Activated CD4-positive, alpha-beta T cell treated with anti-CD3 and anti-CD28 coated beads for 36 hours (primary cell): ENCODE data around the gene FNBP1. TPM values are rescaled to one million over a fixed set of nuclear protein-coding genes. Genes with fewer than 3 reads are reported as not detected.
"Not testable (repeated sequence)": the region's sequence is repeated elsewhere in the genome, so short reads cannot be mapped to it uniquely, and the experiment has no call there.

Experiments
- ATAC-seq: fragments of 200-7000 bp; cut with Tn5 transposase; one replicate; pipeline ENCODE4 v1.10.0; 2021; ENCODE audit warnings: mild to moderate bottlenecking, moderate library complexity
- CTCF ChIA-PET: fragments of 350-600 bp; sonication (Branson Sonifier 250); formaldehyde crosslinking; loops from one replicate; lab custom pipeline; 2021; ENCODE audit warnings: antibody characterized with exemption; lab: Charles Lee
- POLR2A ChIA-PET: fragments of 350-600 bp; sonication (Branson Sonifier 250); formaldehyde crosslinking; loops from one replicate; lab custom pipeline; 2021; ENCODE audit warnings: antibody characterized with exemption, inconsistent platforms; lab: Charles Lee
- DNase-seq: peaks from one replicate; pipeline ENCODE4 v3.0.0-alpha.2; 2020
- H3K27ac Mint-ChIP-seq: one replicate; pipeline ENCODE4 v1.8.0; 2021; ENCODE audit warnings: mixed read lengths
- H3K27me3 Mint-ChIP-seq: one replicate; pipeline ENCODE4 v1.8.0; 2021; ENCODE audit warnings: mixed read lengths
- H3K36me3 Mint-ChIP-seq: one replicate; pipeline ENCODE4 v1.8.0; 2021; ENCODE audit warnings: low read depth, mixed read lengths
- H3K4me1 Mint-ChIP-seq: one replicate; pipeline ENCODE4 v1.8.0; 2021; ENCODE audit warnings: mixed read lengths
- H3K4me3 Mint-ChIP-seq: one replicate; pipeline ENCODE4 v1.8.0; 2021; ENCODE audit warnings: mild to moderate bottlenecking, moderate library complexity, mixed read lengths
- H3K9me3 Mint-ChIP-seq: one replicate; pipeline ENCODE4 v1.8.0; 2021; ENCODE audit warnings: low read depth, mixed read lengths
- intact Hi-C, 2 experiments: fragments of 100-400 bp; cut with DNase I in 1 of 2; cut with micrococcal nuclease in 1 of 2; formaldehyde crosslinking; loops; one replicate each; pipeline versions ENCODE4 v1.14.2 to v1.15.1; 2022 to 2024; cut with DNase I, micrococcal nuclease
- total RNA-seq, 2 experiments: library from RNA; stranded (reverse); gene quantifications; one replicate each; pipeline ENCODE4 v1.2.3, GENCODE V29; 2021

The FNBP1 gene
- total RNA-seq, 2 experiments from 2014 or later, result 254 to 354 TPM

DNA sequence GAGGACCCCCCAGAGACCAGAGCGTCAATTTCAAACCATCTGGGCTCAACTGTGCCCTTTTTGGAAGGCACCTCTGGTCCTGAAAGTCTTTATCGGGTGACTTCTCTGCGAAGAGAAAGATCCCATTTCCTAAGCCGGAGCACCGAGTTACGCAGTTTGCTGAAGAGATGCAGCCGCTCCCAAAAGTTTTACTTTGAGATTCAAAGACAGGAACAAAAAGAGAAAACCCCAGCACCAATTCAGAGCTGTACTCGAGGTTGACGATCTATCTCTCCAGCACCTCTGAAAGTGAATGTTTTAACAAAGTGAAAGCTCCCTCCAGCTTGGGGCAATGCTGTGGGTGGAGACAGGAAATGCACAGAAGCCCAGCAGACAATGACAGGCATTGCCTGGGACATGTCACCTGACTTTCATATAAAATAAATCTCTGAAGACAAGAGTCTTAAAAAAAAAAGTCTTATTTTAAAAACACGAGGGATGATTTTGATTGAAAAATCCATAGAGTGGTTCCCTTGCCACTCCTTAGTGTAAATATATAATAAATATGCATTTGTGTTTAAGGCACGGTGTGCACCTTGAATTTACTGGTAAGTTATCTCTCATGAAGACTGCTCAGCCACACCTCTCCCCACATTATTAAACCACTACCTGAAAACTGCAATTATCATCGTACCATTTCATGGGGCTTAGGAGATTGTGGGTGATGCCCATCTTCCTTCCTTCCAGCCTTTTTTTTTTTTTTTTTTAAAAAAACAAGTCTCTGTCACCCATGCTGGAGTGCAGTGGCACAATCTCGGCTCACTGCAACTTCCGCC, 79.9 kb downstream of the FNBP1 start:
- peak; percentile 86 for DNase-seq
- ChIA-PET POLR2A (interaction anchor here (0.7 to 1.8 kb wide), 9 partner anchors 29 to 165 kb away, joined by 3 to 9 read pairs (median 5); partner anchors contain the start of gene FNBP1), CTCF (interaction anchor here (0.7 to 1.9 kb wide), 11 partner anchors 10 to 90 kb away, joined by 3 to 12 read pairs (median 4); partner anchors contain the start of gene GPR107)
- Mint-ChIP-seq H3K4me3 (peak overlapping the region; percentile 76), H3K36me3 (peaks cover 77% of the 10 kb centered on the region), H3K27ac (peak overlapping the region; percentile 96), H3K9me3 (no peaks in the 10 kb centered on the region), H3K4me1 (peaks cover 87% of the 10 kb centered on the region), H3K27me3 (no peaks in the 10 kb centered on the region)
- intact Hi-C loops, result loop anchor here (1.0 to 10.0 kb wide), 5 partner anchors 30 to 872 kb away; partner anchors contain the start of gene ABL1 (in 1 of the 2)
- ATAC-seq, result peak; percentile 94

DNA sequence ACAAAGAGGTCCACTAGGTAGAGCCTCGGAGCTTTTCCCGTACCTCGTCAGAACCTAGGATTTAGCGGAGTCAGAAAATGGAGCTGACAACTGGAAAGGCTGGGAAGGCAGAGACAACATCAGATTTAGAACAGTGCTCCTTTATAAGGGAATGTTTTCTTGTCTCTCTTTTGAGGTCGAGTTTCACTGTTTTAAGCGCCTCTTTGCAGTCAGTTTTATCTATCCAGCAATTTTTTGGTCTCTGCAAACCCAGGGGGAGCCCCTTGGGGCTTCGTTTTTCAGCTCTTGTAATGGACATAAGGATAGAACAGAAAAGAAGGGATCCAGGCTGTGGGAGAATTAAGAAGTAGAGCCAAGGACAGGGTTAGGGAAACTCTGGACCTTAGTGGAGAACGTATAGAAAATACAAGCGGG, 80.5 kb downstream of the FNBP1 start:
- Mint-ChIP-seq H3K4me3 (peak overlapping the region; percentile 76), H3K27ac (peak overlapping the region; percentile 96), H3K36me3 (peaks cover 79% of the 10 kb centered on the region), H3K9me3 (no peaks in the 10 kb centered on the region), H3K27me3 (no peaks in the 10 kb centered on the region), H3K4me1 (peaks cover 92% of the 10 kb centered on the region)
- DNase-seq (no peak), ATAC-seq (no peak)
- intact Hi-C loops, result loop anchor here (2.0 to 10.0 kb wide), 4 partner anchors 30 to 872 kb away; partner anchors contain the start of gene ABL1 (in 1 of the 2)
- ChIA-PET POLR2A (interaction anchor here (0.6 to 1.8 kb wide), 8 partner anchors 29 to 165 kb away, joined by 3 to 9 read pairs (median 5); partner anchors contain the start of gene FNBP1), CTCF (interaction anchor here (0.8 to 1.5 kb wide), 8 partner anchors 11 to 91 kb away, joined by 3 to 5 read pairs (median 4); partner anchors contain the start of gene GPR107)

DNA sequence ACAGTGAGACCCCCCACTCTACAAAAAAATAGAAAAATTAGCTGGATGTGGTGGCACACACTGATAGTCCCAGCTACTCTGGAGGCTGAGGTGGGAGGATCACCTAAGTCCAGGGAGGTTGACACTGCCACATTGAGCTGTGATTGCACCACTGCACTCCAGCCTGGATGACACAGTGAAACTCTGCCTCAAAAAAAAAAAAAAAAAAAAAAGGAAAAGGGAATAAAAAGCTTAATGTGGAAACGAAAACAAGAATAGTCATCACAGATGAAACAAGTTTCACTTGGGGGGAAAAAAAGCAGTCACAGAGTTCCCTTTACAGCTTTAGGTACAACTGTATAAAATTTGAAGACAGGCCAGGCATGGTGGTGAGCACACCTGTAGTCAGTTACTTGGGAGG, 84.2 kb downstream of the FNBP1 start:
- intact Hi-C loops, result no loop called here
- ChIA-PET POLR2A (interaction anchor here (0.8 to 1.6 kb wide), 5 partner anchors 26 to 72 kb away, joined by 3 to 9 read pairs (median 4); no protein-coding TSS in a partner anchor), CTCF (interaction anchor here (0.8 to 3.2 kb wide), 4 partner anchors 10 to 182 kb away, joined by 3 to 18 read pairs (median 8); no protein-coding TSS in a partner anchor)
- Mint-ChIP-seq H3K27ac (peak overlapping the region; percentile 89), H3K27me3 (no peaks in the 10 kb centered on the region), H3K4me1 (peaks cover 83% of the 10 kb centered on the region), H3K4me3 (no peak overlapping the region), H3K9me3 (no peaks in the 10 kb centered on the region), H3K36me3 (peaks cover 73% of the 10 kb centered on the region)
- DNase-seq, result peak; percentile 32
- ATAC-seq, result no peak

DNA sequence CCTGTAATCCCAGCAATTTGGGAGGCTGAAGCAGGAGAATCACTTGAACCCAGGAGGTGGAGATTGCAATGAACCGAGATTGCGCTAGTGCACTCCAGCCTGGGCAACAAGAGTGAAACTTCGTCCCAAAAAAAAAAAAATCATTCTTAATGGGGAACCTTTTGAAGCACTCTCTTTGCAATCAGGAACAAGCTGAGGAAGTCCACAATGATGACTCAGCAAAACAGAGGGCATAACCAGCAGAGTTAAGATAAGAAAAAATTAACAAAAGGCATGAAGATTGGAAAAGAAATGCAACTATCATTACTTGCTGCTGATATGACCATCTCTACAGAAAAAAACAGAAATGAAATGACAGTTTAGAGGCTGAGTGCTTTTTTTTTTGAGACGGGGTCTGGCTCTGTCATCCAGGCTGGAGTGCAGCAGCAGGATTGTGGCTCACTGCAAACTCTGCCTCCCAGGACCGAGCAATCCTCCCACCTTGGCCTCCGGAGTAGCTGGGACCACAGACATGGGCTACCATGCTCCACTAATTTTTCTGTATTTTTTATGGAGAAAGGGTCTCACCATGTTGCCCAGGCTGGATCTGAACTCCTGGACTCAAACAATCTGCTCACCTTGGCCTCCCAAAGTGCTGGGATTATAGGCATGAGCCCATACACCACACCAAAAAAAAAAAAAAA, 88.0 kb downstream of the FNBP1 start:
- H3K27ac Mint-ChIP-seq, result peak overlapping the region; percentile 66

DNA sequence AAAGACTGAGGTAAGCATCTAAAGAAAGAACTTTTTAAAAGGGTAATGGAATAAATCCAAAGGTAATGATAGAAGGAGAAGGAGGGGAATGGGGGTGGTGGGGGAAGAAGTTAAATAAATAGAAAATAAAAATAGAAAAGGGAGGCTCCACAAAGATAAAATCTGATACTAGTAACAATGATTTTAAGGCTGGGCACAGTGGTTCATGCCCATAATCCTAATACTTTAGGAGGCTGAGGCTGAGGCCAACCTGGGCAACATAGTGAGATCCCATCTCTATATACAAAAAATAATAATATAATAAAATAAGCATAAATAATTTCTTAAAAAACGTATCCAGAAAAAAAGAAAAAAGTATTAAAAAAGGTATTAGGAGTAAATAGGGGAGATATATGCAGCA, 89.3 kb downstream of the FNBP1 start:
- no peak for DNase-seq
- Mint-ChIP-seq H3K27me3 (no peaks in the 10 kb centered on the region), H3K9me3 (no peaks in the 10 kb centered on the region), H3K4me1 (peaks cover 62% of the 10 kb centered on the region), H3K27ac (peak overlapping the region; percentile 31), H3K4me3 (no peak overlapping the region), H3K36me3 (peaks cover 71% of the 10 kb centered on the region)
- CTCF ChIA-PET, result no interaction called here
- intact Hi-C loops, result no loop called here
- no peak for ATAC-seq
- POLR2A ChIA-PET, result no interaction called here

More for the DNA sequence above, 88.0 kb downstream of the FNBP1 start:
- intact Hi-C loops, result no loop called here
- Mint-ChIP-seq H3K27me3 (no peaks in the 10 kb centered on the region), H3K9me3 (no peaks in the 10 kb centered on the region), H3K36me3 (peaks cover 68% of the 10 kb centered on the region), H3K4me1 (peaks cover 61% of the 10 kb centered on the region), H3K4me3 (no peak overlapping the region)
- ChIA-PET POLR2A (interaction anchor here (0.6 to 0.7 kb wide), 3 partner anchors 45 to 284 kb away, joined by 3 to 8 read pairs (median 3); no protein-coding TSS in a partner anchor), CTCF (no interaction called here)
- DNase-seq, result no peak
- ATAC-seq, result no peak

DNA sequence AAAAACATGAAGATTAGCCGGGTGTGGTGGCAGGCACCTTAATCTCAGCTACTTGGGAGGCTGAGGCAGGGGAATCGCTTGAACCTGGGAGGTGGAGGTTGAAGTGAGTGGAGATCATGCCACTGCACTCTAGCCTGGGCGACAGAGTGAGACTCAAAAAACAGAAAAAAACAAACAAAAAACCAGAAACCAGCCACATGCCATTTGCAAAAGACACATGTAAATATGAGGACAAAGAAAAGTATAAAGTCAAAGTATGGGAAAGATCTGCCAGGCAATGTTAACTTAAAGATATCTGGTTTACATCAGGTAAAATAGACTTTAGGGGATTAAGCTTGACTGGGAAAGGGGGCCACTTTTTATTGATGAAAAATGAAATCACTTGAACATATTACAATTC, 90.7 kb downstream of the FNBP1 start:
- Mint-ChIP-seq H3K4me3 (no peak overlapping the region), H3K27me3 (no peaks in the 10 kb centered on the region), H3K27ac (peak overlapping the region; percentile 42), H3K36me3 (peaks cover 66% of the 10 kb centered on the region), H3K4me1 (peaks cover 53% of the 10 kb centered on the region), H3K9me3 (no peaks in the 10 kb centered on the region)
- ChIA-PET POLR2A (no interaction called here), CTCF (no interaction called here)
- intact Hi-C loops, result no loop called here
- DNase-seq, result no peak
- ATAC-seq, result no peak

DNA sequence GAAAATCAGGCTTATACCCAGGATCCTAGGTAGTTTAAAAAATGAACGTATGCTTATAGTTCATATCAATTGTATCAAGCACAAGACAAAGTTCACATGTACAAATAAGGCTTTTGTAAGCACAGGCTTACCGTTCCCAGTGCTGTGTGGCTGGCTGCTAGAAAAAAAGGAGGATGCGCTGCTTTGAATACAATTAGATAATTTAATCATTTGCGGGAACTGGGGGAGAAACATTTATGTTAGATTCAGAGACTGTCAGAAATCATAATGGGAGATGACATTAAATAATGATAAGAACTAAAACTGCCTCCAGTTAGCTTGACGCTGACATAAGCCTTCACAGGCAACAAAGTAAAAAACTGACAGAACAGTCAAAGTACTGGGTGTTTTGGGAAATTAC, 93.2 kb downstream of the FNBP1 start:
- CTCF ChIA-PET, result interaction anchor here (0.6 to 3.1 kb wide), 5 partner anchors 8 to 108 kb away, joined by 3 to 13 read pairs (median 3); no protein-coding TSS in a partner anchor
- H3K9me3 Mint-ChIP-seq, result peaks cover 2% of the 10 kb centered on the region
- DNase-seq (no peak), ATAC-seq (no peak)
- H3K27ac Mint-ChIP-seq, result peak overlapping the region; percentile 44
- H3K36me3 Mint-ChIP-seq, result peaks cover 64% of the 10 kb centered on the region
- no peaks in the 10 kb centered on the region for H3K27me3 Mint-ChIP-seq
- no peak overlapping the region for H3K4me3 Mint-ChIP-seq
- intact Hi-C loops, result loop anchor here (5.0 kb wide), 2 partner anchors 87 to 147 kb away; no protein-coding TSS in a partner anchor
- peaks cover 53% of the 10 kb centered on the region for H3K4me1 Mint-ChIP-seq
- POLR2A ChIA-PET, result no interaction called here

DNA sequence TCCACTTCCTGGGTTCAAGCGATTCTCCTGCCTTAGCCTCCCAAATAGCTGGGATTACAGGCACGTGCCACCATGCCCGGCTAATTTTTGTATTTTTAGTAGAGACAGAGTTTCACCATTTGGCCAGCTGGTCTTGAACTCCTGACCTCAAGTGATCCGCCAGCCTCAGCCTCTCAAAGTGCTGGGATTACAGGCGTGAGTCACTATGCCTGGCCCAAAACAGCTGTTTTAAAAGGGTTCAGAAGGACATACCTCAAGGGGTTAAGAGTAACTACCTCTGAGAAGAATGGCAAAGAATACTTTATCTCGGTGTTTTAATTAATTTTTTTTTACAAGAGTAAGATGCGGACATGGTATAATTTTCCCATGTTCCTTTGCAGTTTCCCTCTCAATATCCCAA, 94.4 kb downstream of the FNBP1 start:
- Mint-ChIP-seq H3K36me3 (peaks cover 70% of the 10 kb centered on the region), H3K4me1 (peaks cover 60% of the 10 kb centered on the region), H3K27ac (peak overlapping the region; percentile 14)
- H3K27me3 Mint-ChIP-seq, ATAC-seq, H3K4me3 Mint-ChIP-seq, H3K9me3 Mint-ChIP-seq, DNase-seq: not testable (repeated sequence)
- ChIA-PET CTCF (interaction anchor here (0.8 to 3.1 kb wide), 4 partner anchors 10 to 91 kb away, joined by 3 to 13 read pairs (median 4); no protein-coding TSS in a partner anchor), POLR2A (interaction anchor here (0.6 to 0.7 kb wide), 2 partner anchors 26 to 91 kb away, joined by 3 read pairs; no protein-coding TSS in a partner anchor)
- intact Hi-C loops, result loop anchor here (5.0 kb wide), 2 partner anchors 89 to 149 kb away; no protein-coding TSS in a partner anchor

DNA sequence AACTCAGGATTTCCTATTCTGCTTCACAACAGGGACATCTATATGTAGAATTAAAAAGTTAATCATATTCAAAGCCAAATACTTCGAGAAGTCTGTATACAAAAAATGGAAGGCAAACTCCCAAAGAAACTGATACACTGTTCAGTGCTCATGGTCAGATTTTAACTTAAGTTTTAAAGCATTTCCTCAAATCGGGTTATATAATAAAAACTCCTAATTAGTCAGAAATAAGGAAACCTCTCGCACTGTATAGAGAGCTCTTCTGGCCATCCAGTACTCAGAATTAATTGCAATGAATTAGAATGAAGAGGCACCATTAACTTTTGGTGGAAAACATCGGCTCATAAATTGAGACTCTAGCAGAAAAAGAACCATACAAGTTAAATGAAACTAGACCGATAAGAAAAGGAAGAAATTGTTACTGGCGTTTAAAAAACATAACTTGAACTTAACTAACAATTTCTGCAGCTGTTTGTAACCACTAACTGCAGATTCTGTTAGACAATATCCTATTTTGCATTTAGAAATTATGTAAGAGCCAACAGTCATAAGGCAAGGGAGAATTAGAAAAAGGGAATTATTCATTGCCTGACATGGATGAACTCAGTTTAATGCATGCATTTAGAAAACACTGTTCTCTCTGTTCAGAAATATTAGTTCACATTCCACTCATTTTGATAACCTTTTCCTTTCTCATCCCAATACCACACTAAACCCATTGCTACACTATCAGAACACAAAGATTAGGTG, 96.6 kb downstream of the FNBP1 start:
- CTCF ChIA-PET, result no interaction called here
- H3K36me3 Mint-ChIP-seq, result peaks cover 74% of the 10 kb centered on the region
- H3K9me3 Mint-ChIP-seq, result peaks cover 11% of the 10 kb centered on the region
- intact Hi-C loops, result loop anchor here (5.0 kb wide), 2 partner anchors 91 to 151 kb away; no protein-coding TSS in a partner anchor
- POLR2A ChIA-PET, result interaction anchor here (0.7 kb wide), 2 partner anchors 10 to 211 kb away, joined by 4 read pairs; no protein-coding TSS in a partner anchor
- peaks cover 65% of the 10 kb centered on the region for H3K4me1 Mint-ChIP-seq
- ATAC-seq (no peak), DNase-seq (no peak)
- no peaks in the 10 kb centered on the region for H3K27me3 Mint-ChIP-seq
- peak overlapping the region; percentile 46 for H3K4me3 Mint-ChIP-seq
- peak overlapping the region; percentile 93 for H3K27ac Mint-ChIP-seq

DNA sequence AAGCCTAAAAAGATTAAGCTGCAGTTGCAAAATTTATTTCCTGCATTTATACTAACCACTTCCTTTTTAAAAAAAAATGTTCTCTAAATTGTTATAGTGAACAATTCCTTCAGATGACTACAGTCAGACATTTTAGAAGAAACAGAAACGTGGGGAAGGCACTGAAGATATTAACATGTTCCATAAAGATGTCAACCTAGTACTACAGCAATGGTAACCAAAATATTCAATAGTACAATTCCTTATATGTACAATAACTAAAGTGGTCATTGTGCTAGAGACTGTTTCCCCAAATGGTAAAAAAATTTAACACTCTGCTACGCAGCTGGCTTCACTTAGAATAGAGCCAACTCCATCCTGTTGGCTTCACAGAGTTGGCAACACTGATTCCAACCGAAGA, 97.7 kb downstream of the FNBP1 start:
- ChIA-PET POLR2A (no interaction called here), CTCF (interaction anchor here (0.6 to 1.1 kb wide), 6 partner anchors 11 to 497 kb away, joined by 3 to 4 read pairs (median 3); no protein-coding TSS in a partner anchor)
- Mint-ChIP-seq H3K27me3 (no peaks in the 10 kb centered on the region), H3K27ac (peak overlapping the region; percentile 67), H3K4me3 (no peak overlapping the region), H3K9me3 (peaks cover 11% of the 10 kb centered on the region), H3K36me3 (peaks cover 72% of the 10 kb centered on the region), H3K4me1 (peaks cover 65% of the 10 kb centered on the region)
- intact Hi-C loops, result loop anchor here (5.0 kb wide), 2 partner anchors 92 to 152 kb away; no protein-coding TSS in a partner anchor
- no peak for DNase-seq
- no peak for ATAC-seq
